Neural cell (in vitro differentiated cells): ENCODE measurements around the gene ETFA. TPM values are rescaled to one million over a fixed set of nuclear protein-coding genes. Genes with fewer than 3 reads are reported as not detected.

Experiments
- H2AFZ ChIP-seq: fragments of 200-600, 300-800 bp; sonication (generic), shearing (Covaris generic); 2 replicates; pipeline ENCODE4 v1.6.0; 2014; ENCODE audit warnings: low read depth, mild to moderate bottlenecking, antibody characterized with exemption, low read length, moderate library complexity
- H3F3A ChIP-seq: fragments of 200-600 bp; shearing (Covaris generic); 2 replicates; pipeline ENCODE4 v1.6.1; 2016; ENCODE audit warnings: mild to moderate bottlenecking, moderate library complexity, mixed read lengths, antibody characterized with exemption, low read length; ENCODE audit not compliant: insufficient read depth, poor library complexity, severe bottlenecking
- H3K27ac ChIP-seq: fragments of 200-600, 300-800 bp; sonication (generic), shearing (Covaris generic); 2 replicates; pipeline ENCODE4 v1.5.1; 2014; ENCODE audit warnings: mild to moderate bottlenecking, low read length, moderate library complexity
- H3K27me3 ChIP-seq: fragments of 300-800, 200-600 bp; sonication (generic), shearing (Covaris generic); 2 replicates; pipeline ENCODE4 v1.6.0; 2014; ENCODE audit warnings: mild to moderate bottlenecking, low read depth, low read length, moderate library complexity; ENCODE audit not compliant: insufficient read depth
- H3K36me3 ChIP-seq: fragments of 300-800, 200-600 bp; sonication (generic), shearing (Covaris generic); 2 replicates; pipeline ENCODE4 v1.5.1; 2014; ENCODE audit warnings: mild to moderate bottlenecking, antibody characterized with exemption, low read length, moderate library complexity; ENCODE audit not compliant: insufficient read depth
- H3K4me2 ChIP-seq: fragments of 300-800, 200-600 bp; sonication (generic), shearing (Covaris generic); 2 replicates; pipeline ENCODE4 v1.6.0; 2014; ENCODE audit warnings: mild to moderate bottlenecking, low read length
- H3K4me3 ChIP-seq: fragments of 300-800, 200-600 bp; sonication (generic), shearing (Covaris generic); 2 replicates; pipeline ENCODE4 v1.5.1; 2014; ENCODE audit warnings: mild to moderate bottlenecking, low read length, moderate library complexity
- H3K79me2 ChIP-seq: fragments of 200-600 bp; shearing (Covaris generic); replicated peaks from 2 replicates; pipeline ENCODE4 v1.6.0; 2014; ENCODE audit warnings: mild to moderate bottlenecking, low read length, moderate library complexity; ENCODE audit not compliant: insufficient read depth
- H3K9ac ChIP-seq: fragments of 300-800, 200-600 bp; sonication (generic), shearing (Covaris generic); 2 replicates; pipeline ENCODE4 v1.6.1; 2016; ENCODE audit warnings: mild to moderate bottlenecking, low read length, mixed read lengths
- H3K9me2 ChIP-seq: fragments of 200-600 bp; shearing (Covaris generic); 2 replicates; pipeline ENCODE4 v1.6.1; 2016; ENCODE audit warnings: mild to moderate bottlenecking, low read length, mixed read lengths; ENCODE audit not compliant: insufficient read depth
- H3K9me3 ChIP-seq: fragments of 200-600, 300-800 bp; sonication (generic), shearing (Covaris generic); 2 replicates; pipeline ENCODE4 v1.6.1; 2016; ENCODE audit warnings: mild to moderate bottlenecking, mixed run types, low read length, moderate library complexity, mixed read lengths
- H4K20me1 ChIP-seq: fragments of 200-600 bp; shearing (Covaris generic); 2 replicates; pipeline ENCODE4 v1.6.1; 2016; ENCODE audit warnings: mild to moderate bottlenecking, mixed run types; ENCODE audit not compliant: insufficient read depth
- CTCF ChIP-seq: fragments of 450-650 bp; IDR thresholded peaks from 2 replicates; pipeline ENCODE4 v1.5.1; 2014; ENCODE audit warnings: antibody characterized with exemption, mild to moderate bottlenecking, moderate library complexity; ENCODE audit not compliant: poor library complexity, severe bottlenecking
- EP300 ChIP-seq: fragments of 450-650 bp; conservative IDR thresholded peaks from 2 replicates; pipeline ENCODE4 v1.6.1; 2014; ENCODE audit warnings: antibody characterized with exemption, mild to moderate bottlenecking, moderate library complexity; ENCODE audit not compliant: poor library complexity, severe bottlenecking
- EZH2 ChIP-seq: fragments of 200-600, 300-800 bp; shearing (Covaris generic), sonication (generic); IDR thresholded peaks from 2 replicates; pipeline ENCODE4 v1.6.1; 2014; ENCODE audit warnings: antibody characterized with exemption, low read length, borderline replicate concordance, mild to moderate bottlenecking; ENCODE audit not compliant: insufficient read depth, poor library complexity, severe bottlenecking
- MXI1 ChIP-seq: fragments of 450-650 bp; conservative IDR thresholded peaks from 2 replicates; pipeline ENCODE4 v1.6.1; 2014; ENCODE audit warnings: antibody characterized with exemption, mild to moderate bottlenecking; ENCODE audit not compliant: poor library complexity, severe bottlenecking
- POLR2AphosphoS5 ChIP-seq: IDR thresholded peaks from 2 replicates; pipeline ENCODE4 v1.6.1; 2012
- RAD21 ChIP-seq: fragments of 450-650 bp; conservative IDR thresholded peaks from 2 replicates; pipeline ENCODE4 v1.6.1; 2014; ENCODE audit warnings: antibody characterized with exemption, mild to moderate bottlenecking, moderate library complexity
- REST ChIP-seq: IDR thresholded peaks from 2 replicates; pipeline ENCODE4 v1.6.1; 2012; ENCODE audit warnings: borderline replicate concordance
- SMC3 ChIP-seq: fragments of 450-650 bp; conservative IDR thresholded peaks from 2 replicates; pipeline ENCODE4 v1.6.1; 2014; ENCODE audit warnings: antibody characterized with exemption, mild to moderate bottlenecking, moderate library complexity; ENCODE audit not compliant: poor library complexity
- TAF1 ChIP-seq: IDR thresholded peaks from 2 replicates; pipeline ENCODE4 v1.6.1; 2012; ENCODE audit warnings: low read depth
- polyA plus RNA-seq: library from polyadenylated mRNA; depleted of rRNA; stranded (reverse); fragments of >200 nt; gene quantifications from 2 replicates; pipeline ENCODE4 v1.2.3, GENCODE V29; 2014

ETFA gene
- polyA plus RNA-seq, 1 donor from 2014 or later, result 145 TPM

GRCh38 chr15:76200641-76201105 is 110.6 kb downstream of the ETFA start:
- H3K9ac ChIP-seq, result no peak overlapping the region

DNA sequence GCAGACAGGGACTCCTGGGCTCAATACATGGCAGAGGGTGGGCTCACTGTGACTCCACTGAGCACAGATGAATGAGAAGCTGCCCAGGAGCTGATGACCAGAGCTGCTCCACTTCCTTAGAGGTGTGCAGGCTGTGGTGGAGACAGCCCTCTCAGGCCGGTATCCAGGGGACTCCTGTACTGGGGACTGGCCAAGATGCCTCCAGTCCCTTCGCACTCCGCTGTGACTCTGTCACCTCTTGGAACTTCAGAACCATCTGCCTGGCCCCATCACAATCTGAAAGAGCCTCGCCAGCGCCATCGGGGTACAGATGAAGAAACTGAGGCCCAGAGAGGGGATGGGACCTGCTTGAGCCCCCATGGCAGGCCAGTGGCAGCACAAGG is 111.2 kb downstream of the ETFA start:
- Histone ChIP-seq H3K9ac (no peak overlapping the region), H3K27me3 (no peaks in the 10 kb centered on the region), H3K4me2 (no peak overlapping the region), H3K4me3 (no peak overlapping the region), H3K9me2 (no peaks in the 10 kb centered on the region), H3F3A (no peaks in the 10 kb centered on the region), H2AFZ (no peak overlapping the region), H3K9me3 (no peaks in the 10 kb centered on the region), H3K27ac (no peak overlapping the region), H4K20me1 (no peaks in the 10 kb centered on the region), H3K36me3 (no peaks in the 10 kb centered on the region), H3K79me2 (no peaks in the 10 kb centered on the region)
- no peak for TF ChIP-seq RAD21
- TF ChIP-seq TAF1, result no peak
- TF ChIP-seq CTCF, result no peak
- no peak for TF ChIP-seq REST
- TF ChIP-seq SMC3, result no peak
- no peak for TF ChIP-seq MXI1

More at GRCh38 chr15:76200641-76201105, 110.6 kb downstream of the ETFA start:
- no peaks in the 10 kb centered on the region for H3F3A ChIP-seq
- no peaks in the 10 kb centered on the region for H3K79me2 ChIP-seq
- TF ChIP-seq EP300 (no peak), POLR2AphosphoS5 (no peak), SMC3 (no peak), REST (no peak), TAF1 (no peak), EZH2 (no peak), RAD21 (no peak), CTCF (no peak), MXI1 (no peak)
- no peak overlapping the region for H2AFZ ChIP-seq
- H3K9me3 ChIP-seq, result no peaks in the 10 kb centered on the region
- H4K20me1 ChIP-seq, result no peaks in the 10 kb centered on the region
- no peaks in the 10 kb centered on the region for H3K27me3 ChIP-seq
- H3K4me2 ChIP-seq, result no peak overlapping the region
- no peaks in the 10 kb centered on the region for H3K36me3 ChIP-seq
- no peaks in the 10 kb centered on the region for H3K9me2 ChIP-seq
- no peak overlapping the region for H3K27ac ChIP-seq
- no peak overlapping the region for H3K4me3 ChIP-seq
